Stomach (tissue), 4 donors: ENCODE data around the gene LRSAM1.

ENCODE experiments used
- CTCF ChIP-seq, 7 experiments: fragments of 450-650 bp in 4 of 7; fragments of 200-600 bp in 3 of 7; sonication (generic) in 3 of 7; IDR thresholded peaks; one replicate each; pipeline ENCODE4 v1.5.1; 2016 to 2019; ENCODE audit warnings: antibody characterized with exemption in 7 of 7, control low read depth in 2 of 7, mild to moderate bottlenecking in 1 of 7
- POLR2A ChIP-seq, 4 donors: fragments of 450-650 bp; IDR thresholded peaks; one replicate each; pipeline ENCODE4 v1.6.1; 2016; ENCODE audit warnings: antibody characterized with exemption in 4 of 4, control low read depth in 2 of 4, mild to moderate bottlenecking in 1 of 4, moderate library complexity in 1 of 4

- no peak for TF ChIP-seq CTCF (IDR thresholded peaks at IDR 0.05)
- no peak for TF ChIP-seq POLR2A (IDR thresholded peaks at IDR 0.05)
Observed at GRCh38 chr9:127446713-127447415, 4.4 kb upstream of the LRSAM1 start.
